ENCODE results near the gene C2orf69.
"Not testable (repeated sequence)": the region's sequence is repeated elsewhere in the genome, so short reads cannot be mapped to it uniquely, and the experiment has no call there.

The C2orf69 gene, protein sequence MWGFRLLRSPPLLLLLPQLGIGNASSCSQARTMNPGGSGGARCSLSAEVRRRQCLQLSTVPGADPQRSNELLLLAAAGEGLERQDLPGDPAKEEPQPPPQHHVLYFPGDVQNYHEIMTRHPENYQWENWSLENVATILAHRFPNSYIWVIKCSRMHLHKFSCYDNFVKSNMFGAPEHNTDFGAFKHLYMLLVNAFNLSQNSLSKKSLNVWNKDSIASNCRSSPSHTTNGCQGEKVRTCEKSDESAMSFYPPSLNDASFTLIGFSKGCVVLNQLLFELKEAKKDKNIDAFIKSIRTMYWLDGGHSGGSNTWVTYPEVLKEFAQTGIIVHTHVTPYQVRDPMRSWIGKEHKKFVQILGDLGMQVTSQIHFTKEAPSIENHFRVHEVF

DNA sequence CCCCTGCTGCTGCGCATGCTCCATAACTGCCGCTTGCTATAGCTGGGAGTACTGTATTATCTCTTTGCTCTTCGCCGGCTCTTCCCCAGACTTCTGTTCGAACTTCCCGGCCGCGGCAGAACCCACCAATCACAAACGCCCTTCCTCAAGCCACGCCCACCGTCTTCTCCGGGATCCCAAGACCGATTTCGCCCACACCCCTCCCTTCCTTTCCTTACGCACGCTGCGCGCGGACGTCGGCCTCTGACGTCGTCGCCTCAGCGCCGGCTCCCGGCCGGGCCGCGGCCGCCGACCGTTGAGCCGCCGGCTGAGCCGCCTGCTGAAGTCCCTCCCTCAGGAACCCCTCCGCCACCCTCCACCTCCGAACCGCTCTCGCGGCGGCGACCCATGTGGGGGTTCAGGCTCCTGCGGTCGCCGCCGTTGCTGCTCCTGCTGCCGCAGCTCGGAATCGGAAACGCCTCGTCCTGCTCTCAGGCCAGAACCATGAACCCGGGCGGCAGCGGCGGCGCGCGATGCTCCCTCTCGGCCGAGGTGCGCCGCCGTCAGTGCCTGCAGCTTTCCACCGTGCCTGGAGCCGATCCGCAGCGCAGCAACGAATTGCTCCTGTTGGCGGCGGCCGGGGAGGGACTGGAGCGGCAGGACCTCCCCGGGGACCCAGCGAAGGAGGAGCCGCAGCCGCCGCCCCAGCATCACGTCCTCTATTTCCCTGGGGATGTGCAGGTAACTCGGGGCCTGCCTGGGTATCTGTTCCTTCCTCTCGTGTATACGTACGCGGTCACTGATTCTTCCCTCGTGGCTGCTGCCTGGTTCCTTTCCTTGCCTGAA, at the start of gene C2orf69:
C2orf69 (plus strand) TSS at position 242 of the 825 bp plus-strand sequence; CDS start at position 388, 146 bp downstream.
- peak; percentile 97 for DNase-seq

DNA sequence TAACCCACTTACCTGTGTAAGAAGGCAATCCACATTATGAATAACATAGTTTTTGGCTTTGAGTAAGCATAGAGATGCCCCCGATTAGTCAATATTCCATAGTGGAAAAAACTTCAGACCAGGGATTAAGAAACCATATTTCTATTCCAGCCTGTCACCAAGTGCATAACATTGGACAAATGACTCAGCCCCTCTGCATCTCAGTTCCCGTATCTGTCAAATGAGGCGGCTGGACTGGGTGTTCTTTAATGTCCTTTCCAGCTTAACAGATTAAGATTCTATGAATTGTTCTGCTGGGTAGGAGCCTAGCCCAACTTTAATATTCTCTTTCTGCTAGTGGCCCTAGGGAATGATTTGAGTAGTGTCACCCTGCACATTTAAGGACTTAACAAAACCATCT, 48.3 kb upstream of the C2orf69 start:
- DNase-seq: no peak

DNA sequence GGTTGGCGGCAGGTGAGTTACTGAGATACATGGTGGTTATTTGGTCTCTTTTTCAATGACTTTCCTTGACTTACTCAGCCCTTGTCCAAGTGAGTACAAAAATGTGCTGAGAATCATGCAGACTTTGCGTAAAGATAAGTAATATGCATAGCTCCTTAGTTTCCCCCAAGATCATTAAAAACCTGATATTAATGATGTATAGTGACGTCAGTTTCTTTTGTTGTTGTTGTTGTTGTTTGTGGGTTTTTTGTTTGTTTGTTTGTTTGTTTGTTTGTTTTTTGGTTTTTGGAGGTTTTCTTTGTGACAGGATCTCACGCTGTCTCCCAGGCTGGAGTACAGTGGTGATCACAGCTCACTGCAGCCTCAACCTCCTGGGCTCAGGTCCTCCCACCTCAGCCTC, 45.2 kb upstream of the C2orf69 start:
- DNase-seq: no peak

DNA sequence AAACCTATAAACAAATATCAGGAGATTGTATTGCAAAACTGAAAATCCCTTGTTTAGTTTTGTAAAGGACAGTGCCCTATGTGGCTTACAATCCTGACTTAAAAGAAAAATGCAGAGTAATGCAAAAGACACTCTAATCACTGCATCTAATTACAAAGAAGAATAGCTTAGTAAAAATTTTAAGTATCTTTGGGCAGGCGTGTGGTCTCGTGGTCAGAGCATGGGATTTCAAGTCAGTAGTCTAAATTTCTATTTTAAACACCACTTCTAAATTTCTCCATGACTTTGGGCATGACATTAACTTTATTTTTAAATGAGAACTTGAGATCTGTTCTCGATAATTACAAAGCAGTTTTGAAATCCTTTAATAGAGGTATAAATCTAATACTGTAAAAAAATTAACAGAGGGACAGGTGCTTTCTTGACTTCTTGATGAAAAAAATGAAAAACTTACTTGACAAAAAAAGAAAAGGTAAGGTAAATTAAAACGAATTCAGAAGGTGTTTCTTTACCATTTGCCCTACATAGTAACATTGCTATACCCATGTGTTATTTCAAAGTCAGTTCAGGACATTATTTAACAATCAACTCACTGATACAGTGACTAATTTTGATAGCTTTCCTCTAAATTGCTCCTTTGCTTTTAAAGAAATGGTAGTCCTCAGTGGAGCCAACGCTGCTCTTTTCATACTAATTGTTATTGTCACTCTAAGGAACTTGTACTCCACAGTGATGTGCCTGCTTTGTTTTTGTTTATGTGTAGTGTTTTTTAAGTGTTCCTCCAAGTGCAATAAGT, 42.5 kb upstream of the C2orf69 start:
- no peak for DNase-seq

DNA sequence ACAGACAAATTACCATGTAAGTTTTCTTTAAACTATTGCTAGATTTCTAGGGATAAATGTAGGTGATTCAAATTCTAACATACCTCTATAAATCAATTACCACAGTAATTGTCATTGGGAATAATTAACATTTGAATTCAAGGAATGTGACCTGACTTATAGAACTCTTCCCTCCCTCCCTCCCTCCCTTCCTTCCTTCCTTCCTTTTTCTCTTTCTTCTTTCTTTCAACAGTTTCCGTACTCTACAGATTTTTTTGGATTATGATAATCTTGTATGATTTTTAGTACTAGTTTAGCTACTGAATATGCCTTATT, 41.9 kb upstream of the C2orf69 start:
- no peak for DNase-seq

DNA sequence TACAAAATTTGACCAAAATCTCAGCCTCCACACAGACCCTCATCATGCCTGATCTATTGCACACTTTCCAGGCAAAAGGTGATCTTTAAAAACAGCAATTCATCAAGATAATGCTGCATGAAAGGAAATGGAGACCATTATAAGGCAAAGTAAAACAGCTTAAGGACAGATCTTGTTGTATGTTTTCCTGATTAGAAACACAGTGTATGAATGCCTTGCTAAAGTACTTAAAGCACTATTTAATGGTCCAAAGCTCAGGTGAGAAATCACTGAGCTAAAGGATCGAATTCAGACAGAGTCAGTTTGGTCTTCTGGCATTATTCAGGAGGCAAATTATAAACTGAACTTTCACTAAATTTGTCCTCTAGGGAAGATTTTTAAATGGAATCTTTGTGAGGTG, 41.4 kb upstream of the C2orf69 start:
- no peak for DNase-seq

DNA sequence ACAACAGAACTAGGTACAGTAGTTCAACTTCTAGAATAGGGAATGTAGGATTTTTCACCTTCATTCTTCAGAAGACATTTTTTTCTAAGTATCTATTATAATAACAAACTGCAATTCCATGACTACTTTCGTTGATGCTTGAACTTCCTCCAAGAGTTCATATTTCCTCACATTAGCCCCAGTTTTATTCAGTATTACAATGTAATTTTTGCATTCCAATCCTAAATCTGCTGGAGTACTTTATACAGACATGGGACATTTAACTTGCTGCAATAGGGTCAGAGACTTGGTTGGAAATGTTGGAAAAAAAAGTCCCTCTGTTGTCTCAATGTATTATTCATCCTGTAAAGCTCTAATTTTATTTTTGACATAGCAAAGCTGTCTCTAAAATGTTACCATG, 40.5 kb upstream of the C2orf69 start:
- DNase-seq: no peak

DNA sequence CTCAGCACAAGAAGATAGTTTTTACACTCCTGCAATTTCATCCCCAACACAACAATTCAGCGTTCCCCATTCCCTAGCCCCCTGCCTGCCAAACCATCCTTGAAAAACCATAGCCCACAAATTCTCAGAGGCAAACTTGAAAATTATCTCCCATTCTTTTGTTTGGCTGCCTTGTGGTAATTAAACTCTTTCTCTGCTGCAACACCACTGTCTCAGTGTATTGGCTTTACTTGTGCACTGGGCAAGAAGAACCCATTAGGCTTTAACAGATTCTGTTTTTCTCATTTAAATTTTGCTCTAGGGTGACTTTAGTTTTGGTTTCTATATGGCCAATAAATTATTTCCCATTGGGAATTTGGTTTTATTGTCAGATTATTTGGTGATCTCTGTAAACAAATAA, 36.9 kb upstream of the C2orf69 start:
- DNase-seq: no peak

DNA sequence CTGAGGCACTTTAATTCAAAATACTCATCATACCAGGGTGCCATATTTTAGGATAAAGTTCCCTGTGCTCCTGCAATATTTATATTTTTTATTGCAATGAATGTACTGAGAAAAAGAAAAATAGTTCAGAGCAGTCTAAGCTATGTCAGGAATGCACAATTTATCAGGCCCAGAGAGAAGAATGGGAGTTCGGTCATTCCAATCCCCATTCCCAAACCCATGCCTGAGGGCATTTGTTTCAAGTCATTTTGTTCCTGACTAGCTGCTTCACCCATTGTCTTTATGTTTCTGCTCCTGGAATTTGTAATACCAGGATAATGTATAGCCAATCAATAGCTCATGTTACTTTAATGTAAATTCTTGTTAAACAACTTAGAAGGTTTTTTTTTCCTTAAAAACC, 35.7 kb upstream of the C2orf69 start:
- no peak for DNase-seq

DNA sequence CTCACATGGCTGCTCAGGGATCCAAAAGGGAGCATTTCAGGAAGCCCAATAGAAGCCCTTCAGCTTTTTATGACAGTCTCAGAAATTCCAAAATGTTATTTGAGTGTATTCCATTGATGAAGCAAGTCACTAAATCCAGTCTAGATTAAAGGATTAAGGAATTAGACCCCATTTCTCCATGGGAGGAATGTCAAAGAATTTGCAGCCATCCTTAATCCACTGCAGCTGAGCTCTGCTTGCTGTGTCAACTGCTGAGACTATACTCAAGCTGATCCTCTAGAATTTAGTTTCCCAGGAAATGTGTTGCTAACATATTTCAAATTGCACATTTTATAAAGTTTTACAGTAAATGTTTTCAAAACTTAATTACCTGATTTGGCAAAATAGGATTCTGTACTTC, 28.4 kb upstream of the C2orf69 start:
- no peak for DNase-seq

DNA sequence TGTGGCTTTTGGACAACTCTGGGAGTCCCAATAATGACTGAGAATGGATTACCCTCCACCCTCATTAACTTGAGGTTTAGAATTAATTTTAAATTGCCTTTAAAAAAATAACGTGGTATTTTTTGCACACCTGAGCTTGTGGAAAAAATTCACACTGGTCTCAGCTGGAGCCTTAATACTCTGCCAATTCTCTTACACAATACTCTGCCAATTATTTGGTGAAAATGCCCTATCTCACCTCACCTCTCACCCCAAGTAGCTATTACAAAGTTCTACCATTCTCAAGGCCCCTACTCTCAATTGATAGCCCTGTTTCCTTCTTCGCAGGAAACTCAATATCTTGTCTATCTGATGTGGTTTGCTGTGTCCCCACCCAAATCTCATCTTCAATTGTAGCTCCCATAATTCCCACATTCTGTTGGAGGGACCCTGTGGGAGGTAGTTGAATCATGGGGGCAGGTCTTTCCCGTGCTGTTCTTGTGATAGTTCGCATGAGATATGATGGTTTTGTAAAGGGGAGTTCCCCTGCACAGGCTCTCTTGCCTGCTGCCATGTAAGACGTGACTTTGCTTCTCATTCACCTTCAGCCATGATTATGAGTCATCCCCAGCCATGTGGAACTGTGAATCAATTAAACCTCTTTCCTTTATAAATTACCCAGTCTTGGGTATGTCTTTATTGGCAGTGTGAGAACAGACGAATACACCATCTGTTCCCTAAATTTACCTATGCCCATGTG, 27.4 kb upstream of the C2orf69 start:
- DNase-seq: peak; percentile 14

DNA sequence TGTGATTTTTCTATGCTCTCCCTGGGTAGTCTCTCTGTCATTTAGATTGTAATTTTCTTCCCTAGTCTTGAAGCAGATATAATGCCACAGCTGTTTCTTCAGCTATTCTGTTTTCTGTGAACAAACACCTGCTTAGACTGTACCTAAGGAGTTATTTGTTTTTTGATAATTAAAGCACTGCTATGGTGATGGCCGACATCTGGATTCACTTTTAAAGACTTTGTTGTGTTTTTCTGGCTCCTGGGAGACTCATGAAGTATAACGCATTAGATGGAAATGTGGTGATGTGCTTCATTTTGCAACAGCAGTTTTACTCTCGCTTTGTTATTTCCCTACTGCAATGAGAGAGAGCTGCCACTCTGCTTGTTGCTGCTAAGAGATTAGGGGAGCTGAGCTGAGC, 15.7 kb upstream of the C2orf69 start:
- DNase-seq: peak; percentile 1

DNA sequence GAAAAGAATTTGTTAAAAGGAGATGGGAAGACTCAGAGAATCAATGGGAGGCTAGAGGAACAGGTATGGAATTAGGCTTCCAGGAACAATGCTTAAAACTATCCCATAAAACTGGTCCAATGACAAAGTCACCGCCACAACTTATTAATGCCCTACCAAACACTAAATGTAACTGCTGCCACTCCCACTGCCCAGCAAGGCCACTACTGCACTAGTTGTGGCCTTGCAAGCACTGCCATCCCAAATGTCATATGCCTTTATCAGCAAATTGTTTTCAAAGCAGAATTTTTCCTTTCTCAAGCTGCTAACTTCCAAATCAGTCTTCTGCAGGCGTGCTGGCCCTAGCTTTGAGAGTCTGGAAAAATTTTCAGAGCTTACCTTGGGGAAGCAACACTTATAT, 14.5 kb upstream of the C2orf69 start:
- DNase-seq: no peak

DNA sequence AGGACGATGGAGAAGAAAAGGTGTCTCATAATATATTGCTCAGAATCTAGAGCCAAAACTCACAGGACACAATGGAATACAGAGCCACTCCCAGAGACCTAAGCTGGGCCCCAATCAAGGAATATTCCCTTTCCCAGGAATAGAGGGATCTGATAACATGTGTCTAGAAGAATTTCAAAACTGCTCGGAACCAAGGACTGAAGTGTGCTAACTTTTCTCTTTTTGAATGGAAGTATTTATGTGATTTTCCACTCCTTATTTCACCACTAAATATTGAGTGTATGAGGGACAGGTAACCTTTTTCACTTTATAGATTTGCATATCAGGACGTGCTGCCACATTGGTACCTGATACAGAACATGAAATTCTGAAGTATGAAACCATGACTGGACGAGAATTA, 9.2 kb upstream of the C2orf69 start:
- no peak for DNase-seq

DNA sequence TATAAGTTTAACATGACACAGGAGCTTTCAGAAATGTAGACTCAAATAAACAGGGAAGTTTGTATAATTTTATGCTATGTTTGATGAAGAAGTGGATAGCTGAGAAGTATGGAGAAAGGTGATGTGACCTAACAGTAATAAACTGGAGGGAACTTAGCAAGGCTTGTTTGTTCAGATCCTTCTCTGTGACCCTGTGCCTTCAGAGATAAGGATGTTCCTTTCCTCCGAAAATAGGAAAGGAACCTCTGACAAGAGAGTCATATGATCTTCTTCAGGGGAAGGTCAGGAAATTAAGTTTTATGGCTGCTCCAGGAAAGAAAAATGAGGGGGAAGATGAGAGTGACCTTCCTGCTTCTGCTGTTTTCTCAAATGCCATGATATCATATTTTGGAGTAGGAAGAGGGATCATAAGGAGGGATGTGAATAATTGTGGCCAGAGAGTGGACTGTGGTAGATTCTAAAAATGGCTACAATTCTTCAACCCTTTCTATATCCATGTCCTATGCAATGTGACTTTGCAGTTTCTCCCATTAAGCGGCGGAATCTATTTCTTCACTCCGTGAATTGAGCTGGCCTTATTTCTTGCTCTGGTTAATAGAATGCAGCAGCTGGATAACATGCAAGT, 8.5 kb upstream of the C2orf69 start:
- no peak for DNase-seq

DNA sequence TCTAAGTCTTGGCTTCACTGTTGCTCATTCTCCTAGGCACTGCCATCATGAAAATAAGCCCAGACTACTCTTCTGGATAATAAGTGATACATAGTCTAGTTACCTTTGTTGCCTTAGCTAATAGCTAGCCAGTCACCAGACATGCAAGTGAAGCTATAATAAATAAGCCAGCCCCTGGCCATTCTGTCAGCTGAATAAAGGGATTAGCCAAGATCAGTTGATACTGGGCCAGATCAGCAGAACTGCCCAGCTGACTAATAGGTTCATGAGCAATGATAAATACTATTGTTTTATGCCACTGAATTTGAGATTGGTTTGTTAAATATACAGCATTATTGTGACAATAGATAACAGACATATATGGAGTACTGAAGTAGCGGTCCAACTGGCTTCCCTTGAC, 8.0 kb upstream of the C2orf69 start:
- DNase-seq: no peak

DNA sequence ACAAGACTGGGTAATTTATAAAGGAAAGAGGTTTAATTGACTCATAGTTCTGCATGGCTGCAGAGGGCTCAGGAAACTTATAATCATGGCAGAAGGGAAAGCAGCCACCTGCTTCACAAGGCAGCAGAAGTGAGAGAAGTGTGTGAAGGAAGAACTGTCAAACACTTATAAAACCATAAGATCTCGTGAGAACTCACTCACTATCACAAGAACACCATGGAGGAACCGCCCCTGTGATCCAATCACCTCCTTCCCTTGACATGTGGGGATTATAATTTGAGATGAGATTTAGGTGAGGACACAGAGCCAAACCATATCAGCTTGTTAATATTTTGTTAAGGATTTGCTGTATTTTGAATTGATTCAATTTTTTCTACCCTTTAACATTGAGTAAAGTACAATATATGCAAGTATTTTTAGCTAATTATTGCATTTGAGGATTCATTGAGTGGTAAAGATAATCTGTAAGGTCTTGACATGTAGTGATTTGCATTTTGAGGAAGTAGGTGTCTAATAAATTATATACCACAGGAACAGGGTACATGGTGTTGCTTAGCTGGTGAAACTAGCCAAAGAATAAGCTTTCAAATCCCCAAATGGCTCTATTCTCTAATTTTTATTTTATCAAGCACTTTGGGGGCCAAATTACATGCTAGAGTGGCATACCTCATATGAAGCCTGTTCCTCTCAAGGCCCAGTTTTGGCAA, 3.9 kb upstream of the C2orf69 start:
- no peak for DNase-seq

DNA sequence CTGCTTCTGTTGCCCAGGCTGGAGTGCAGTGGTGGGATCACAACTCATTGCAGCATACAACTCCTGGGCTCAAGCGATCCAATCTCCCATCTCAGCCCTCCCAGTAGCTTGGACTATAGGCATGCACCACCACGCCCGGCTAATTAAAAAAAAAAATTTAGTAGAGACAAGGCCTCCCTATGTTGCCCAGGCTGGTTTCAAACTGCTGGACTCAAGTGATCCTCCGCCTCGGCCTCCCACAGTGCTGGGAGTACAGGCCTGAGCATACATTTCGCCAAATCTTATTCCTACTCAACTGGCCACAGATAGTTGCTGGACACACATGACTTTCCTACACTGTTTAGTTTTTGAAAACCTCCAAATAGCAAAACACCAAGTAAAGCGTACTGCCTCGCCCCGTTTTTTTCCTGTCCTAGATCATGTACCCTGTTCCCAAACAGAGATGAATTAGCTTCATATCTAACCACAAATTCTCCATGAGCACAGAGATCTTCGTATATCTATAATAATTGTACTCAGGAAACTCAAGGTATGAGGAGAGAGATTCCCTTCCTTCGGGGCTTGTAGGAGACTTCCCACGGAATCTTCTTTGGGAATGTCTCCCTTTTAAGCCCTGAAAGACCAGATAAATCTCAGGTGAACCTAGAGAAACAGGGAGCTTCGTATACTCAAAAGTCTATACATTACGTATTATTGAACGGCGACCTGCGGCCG, 598 bp upstream of the C2orf69 start:
- peak; percentile 20 for DNase-seq

DNA sequence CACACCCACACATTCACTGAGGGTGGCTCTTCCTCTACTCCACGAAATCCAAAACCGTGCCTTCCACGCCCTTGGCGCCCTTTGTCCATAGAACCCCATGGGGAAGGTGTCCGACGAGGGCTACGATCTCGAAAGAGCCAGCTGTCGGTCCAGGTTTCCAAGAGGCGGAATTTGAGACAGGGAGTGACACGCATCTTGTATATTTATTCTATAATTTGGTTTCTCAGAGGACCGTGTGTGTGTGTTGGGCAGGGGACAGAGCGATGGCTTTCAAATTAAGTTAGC, 726 bp downstream of the C2orf69 start:
- no peak for DNase-seq

DNA sequence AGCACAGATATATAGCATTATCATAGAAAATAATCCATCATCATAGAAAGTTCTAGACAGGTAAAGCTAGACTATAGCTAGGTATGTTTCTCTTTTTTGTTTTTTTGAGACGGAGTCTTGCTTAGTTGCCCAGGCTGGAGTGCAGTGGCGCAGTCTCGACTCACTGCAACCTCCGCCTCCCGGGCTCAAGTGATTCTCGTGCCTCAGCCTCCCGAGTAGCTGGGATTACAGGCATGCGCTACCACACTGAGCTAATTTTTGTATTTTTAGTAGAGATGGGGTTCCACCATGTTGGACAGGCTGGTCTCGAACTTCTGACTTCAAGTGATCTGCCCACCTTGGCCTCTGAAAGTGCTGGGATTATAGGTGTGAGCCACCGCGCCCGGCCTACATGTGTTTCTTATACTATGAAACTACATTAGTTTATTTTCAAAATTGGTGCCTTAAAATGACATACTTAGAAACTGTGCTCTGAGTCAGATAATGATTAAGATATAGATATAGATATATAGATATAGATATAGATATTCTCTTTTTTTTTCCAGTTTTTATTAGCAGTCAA, 1.5 kb downstream of the C2orf69 start:
- not testable (repeated sequence) for DNase-seq

DNA sequence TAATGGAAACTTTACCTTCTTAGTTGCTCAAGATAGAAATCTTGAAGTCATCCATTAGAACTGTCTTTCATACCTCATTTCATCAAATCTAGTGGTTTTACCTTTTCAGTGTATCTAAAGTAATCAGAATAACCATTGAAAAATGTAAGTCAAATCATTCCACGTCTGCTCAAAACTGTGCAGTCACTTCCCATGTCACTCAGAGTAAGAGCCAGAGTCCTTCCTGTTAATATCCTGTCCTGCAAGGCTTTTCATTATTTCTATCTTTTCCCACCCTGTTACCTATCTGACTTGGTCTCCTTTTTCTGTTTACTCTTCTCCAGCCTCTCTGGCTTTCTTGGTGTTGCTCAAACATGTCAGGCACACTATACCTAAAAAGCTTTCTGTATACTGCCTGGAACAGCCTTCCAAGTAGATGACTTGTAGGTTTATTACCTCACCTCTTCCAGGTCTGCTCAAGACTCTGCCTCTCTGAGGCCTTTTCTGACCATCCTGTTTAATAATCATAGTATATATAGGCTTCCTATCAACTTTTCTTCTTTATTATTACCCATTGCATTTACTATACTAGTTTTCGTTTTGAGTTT, 3.4 kb downstream of the C2orf69 start:
- DNase-seq: no peak

Data from NCI-H69 (cell line).